PC-3 (cell line): ENCODE results near the gene ABCC2.

Experiments
- CTCF ChIP-seq: fragments of 300-600 bp; sonication (generic); conservative IDR thresholded peaks from 2 replicates; pipeline ENCODE4 v1.5.1; 2017; ENCODE audit warnings: antibody characterized with exemption, low read depth, mild to moderate bottlenecking, low read length
- EZH2 ChIP-seq: fragments of 300-600 bp; sonication (generic); IDR thresholded peaks from one replicate; pipeline ENCODE4 v1.6.1; 2017; ENCODE audit warnings: antibody characterized with exemption, mild to moderate bottlenecking, low read length; ENCODE audit not compliant: unreplicated experiment
- EZH2phosphoT487 ChIP-seq: fragments of 300-600 bp; sonication (generic); IDR thresholded peaks from 2 replicates; pipeline ENCODE4 v1.6.1; 2018; ENCODE audit warnings: mild to moderate bottlenecking, antibody characterized with exemption, low read length, borderline replicate concordance

- no peak for TF ChIP-seq CTCF
- TF ChIP-seq EZH2phosphoT487: no peak
- no peak for TF ChIP-seq EZH2
These were observed 6.6 kb upstream of the ABCC2 start for GRCh38 chr10:99775850-99776249.
